HG03565 (cell line): ENCODE results near the gene CLSTN2.
"Not testable (repeated sequence)": the region's sequence is repeated elsewhere in the genome, so short reads cannot be mapped to it uniquely, and the experiment has no call there.

Experiments
- ATAC-seq: cut with Tn5 transposase; IDR thresholded peaks from one replicate; pipeline ENCODE4 v1.9.1; 2021; ENCODE audit warnings: mild to moderate bottlenecking, moderate library complexity; ENCODE audit not compliant: unreplicated experiment

The CLSTN2 gene

DNA sequence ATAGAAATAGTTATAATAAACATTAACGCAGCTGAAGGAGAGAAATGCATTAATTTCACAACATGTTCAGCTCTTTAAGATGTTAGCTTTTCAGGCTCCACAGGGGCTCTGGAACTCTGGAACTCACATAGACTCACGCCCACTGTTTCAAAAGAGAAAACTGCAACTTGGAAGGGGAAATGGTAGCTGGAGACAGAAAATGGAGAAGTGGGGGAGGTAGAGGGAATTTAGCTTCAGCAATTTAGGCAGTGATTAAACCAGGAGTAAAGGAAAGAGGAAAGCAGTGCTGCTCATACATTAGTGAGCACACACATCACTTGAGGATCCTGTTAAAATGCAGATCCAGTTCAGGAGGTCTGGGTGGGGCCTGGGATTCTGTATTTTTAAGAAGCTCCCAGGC is 468.1 kb downstream of the CLSTN2 start:
- ATAC-seq: no peak

DNA sequence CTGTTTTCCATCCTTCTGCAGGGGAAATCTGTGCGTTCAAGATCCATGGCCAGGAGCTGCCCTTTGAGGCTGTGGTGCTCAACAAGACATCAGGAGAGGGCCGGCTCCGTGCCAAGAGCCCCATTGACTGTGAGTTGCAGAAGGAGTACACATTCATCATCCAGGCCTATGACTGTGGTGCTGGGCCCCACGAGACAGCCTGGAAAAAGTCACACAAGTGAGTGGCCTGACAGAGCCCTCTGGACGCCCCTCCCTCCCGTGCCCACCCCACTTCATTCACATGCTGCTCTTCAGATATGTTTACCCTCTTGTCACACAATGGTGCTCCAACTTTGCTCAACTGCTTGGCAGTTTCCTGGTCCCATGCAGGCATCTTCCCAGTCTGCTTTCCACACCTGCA is 468.6 kb downstream of the CLSTN2 start:
- ATAC-seq: no peak

DNA sequence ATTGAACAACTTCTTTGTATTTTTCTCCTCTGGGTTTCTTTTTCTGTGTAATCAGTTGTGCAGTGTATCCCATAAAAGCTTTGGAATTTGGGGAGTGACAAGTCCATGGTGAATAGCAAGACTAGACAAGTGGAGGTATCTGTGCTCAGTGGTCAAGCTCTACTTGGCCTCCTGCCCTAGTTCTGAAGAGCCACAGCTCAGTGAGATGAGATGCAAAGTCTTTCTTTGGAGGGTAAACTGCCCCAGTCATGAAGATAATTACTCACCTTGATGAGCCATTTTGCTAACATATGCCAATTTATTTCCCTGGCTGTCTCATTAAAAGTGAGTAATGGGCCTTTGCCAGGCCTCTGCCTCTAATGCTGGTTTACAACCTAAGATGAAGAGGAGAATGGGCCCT is 471.7 kb downstream of the CLSTN2 start:
- no peak for ATAC-seq

DNA sequence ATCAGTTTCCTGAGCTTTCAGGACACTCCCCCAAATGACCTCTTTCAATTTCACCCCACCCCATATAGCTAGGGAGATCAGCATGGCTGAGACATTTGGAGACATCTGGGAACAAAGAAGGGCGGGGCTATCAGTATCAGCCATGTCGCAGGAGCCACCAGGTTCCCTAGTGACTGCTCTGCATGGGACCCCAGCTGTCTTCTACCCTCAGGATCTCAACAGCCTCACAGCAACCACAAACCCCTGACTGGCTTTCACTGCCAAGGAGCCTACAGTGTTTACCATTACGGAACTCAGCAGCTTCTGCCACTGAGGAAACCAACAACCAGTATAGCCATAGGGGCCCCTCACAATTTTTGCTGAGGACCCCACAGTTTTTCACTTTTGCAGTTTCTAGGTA is 473.3 kb downstream of the CLSTN2 start:
- ATAC-seq: no peak

DNA sequence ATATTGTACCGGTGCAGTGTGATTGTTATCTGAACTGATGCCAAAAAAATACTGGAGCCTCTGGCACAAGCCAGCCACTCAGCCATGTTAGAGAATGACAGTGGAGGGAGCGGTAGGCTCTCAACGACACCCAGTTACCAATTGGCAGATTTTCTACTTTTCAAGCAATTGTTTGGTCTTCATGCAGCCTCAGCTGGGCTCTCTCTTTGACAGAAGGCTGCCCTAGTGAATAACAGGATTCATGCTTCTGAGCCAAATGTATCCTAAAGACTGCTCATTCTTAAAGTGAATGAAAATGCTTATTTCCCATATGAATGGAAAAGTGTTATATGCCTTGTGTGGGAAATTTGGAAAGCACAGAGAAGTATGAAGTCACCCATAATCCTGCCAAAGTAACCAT is 481.7 kb downstream of the CLSTN2 start:
- ATAC-seq: no peak

DNA sequence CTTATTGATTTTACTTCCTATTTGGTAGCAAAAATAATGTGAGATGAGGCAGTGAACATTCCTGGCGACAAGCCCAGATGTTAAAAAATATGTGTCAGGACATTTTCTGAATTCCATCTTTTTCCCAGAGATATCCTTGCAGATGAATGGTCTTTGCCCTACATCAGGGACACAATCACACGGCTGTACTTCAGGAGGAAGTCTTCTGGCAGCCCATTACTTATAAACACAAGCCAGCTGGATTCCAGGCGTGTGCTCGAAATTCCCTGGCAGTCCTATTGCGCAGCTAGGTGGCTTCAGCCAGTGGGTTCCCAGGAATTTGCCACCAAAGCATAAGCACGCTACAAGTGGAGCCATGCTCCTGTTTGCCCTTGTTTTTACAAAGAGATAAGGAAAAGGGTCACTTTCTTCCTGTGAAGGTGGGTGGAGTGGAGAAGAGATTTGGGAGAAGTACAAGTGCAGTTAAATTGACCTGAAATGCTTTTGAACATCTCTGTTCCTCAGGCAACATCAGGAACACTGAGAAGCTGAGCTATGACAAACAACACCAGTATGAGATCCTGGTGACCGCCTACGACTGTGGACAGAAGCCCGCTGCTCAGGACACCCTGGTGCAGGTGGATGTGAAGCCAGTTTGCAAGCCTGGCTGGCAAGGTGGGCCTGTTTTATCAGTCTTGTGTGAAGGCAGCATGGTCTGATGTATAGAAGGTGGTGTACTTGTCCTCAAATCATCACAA is 485.8 kb downstream of the CLSTN2 start:
- ATAC-seq: no peak

DNA sequence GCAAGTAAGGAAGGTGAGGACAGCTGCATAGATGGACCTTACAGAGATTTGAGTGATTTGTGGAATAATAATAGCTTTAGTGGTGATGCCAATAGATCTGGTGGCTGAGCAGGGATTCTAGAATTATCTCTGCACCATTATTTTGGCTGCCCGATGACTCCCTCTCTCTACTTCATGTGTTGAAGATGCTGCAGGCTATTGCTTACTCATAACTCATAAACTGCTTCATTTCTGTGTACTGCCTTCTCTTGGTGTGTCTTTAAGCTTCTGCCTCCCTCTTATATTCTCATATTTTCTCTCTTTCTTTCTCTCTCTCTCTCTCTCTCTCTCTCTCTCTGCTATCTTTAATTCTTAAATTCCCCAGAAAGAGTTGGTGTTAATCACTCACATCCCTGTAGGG is 486.9 kb downstream of the CLSTN2 start:
- no peak for ATAC-seq

DNA sequence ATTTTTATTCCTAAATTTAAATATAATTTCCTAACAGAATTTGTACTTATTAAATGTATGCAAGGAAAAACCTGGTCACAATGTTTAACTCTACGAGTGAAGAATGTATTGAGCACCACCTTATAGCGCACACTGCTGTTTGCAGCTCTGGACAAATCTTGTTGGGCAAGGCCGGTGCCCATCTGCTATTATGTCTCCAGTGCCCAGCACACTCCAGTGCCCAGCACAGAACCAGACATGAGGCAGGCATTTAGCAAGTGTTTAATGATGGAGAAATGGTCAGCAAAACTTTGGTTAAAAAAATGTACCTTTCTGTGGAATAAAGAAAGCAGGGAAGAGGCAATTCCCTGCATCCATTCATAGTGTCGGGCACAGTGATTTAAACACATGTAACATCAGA is 488.2 kb downstream of the CLSTN2 start:
- no peak for ATAC-seq

DNA sequence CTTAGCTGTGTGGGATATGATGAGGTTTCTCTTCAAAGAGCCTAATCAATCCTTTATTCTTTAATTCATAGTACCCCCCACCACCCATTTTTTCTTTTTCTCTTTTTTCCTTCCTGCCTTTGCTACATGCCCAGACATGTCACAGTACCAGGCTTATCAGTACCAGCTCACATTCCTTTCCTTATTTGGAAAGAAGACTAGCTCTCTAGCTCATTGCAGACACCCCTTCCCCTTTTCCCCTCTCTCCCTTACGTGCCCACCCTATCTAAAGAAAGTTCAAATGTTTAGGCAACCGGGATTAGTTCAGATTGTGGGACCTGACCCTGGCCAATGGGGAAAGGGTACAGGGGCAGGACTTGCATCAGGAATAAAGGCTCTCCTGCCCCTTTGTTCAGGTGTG is 488.6 kb downstream of the CLSTN2 start:
- not testable (repeated sequence) for ATAC-seq

DNA sequence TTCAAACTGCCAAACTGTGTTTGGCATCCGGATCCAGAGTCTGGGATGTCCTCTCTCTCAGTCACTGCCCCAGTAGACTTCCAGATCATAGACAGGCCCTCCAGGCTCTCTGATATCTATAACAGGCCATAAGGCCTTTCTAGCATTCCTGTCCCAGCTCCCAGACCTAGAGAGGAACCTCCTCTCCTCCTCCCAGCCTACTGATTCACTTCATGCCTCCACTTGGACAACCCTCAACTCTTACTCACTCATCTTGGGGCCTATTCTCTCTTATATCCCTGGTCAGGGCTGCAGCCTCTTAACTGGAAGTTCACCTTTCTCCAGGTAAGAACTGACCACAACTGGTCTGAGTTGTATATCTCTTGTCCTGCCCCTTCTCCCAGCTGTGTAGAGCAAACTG is 489.2 kb downstream of the CLSTN2 start:
- ATAC-seq: no peak

DNA sequence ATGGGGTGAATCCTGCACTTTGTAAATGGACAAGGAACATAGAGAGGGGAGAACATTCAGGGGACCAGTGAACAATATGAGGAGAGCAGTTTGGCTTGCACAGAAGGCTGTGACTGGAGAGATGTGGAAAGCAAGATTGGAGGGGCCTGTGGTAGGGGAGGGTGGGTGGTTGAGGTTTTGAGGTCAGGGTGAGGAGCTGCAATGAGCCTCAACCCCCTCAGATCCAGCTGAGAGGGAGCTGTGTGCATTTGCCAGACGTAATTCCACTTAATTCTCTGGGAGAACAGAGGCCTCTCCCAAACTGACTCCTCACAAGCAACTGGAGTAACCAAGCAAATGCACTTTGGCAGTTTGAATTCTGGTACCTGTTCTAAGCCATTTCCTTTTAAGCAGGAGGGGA is 489.7 kb downstream of the CLSTN2 start:
- ATAC-seq: no peak

DNA sequence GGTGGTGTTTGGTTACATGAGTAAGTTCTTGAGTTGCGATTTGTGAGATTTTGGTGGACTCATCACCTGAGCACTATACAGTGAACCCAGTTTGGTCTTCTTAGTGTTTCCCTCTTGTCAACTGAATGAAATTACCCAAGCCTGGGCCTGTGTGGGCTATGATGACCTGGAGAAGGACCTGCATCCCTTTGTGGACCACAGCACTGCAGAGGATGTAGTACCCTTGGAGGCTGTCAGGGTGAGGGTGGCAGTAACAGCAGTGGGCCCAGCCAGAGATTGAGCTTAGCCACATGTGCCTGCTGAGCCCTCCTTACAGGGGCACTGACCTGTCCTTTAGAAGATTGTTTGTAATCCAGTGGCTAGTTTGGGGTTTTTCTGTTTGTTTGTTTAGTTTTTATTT is 492.8 kb downstream of the CLSTN2 start:
- ATAC-seq: no peak

DNA sequence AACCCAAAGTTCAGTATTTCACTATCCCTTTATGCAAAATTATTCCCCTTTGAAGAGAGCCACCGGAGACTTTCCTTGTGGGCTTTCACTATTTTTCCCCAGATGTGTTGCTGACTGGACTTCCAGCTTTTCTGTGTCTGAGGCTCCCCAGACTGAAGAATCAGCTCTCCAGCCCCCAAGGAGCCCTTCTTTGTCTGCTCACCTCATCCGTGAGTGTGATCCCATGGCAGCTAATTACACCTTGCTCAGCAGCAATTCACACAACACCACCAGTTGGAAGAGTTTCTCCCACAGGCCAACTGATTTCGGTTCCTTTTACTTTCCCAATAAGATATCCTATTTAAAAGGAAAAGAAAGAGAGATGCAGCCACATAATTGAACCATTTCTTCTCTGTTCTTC is 493.4 kb downstream of the CLSTN2 start:
- ATAC-seq: no peak

DNA sequence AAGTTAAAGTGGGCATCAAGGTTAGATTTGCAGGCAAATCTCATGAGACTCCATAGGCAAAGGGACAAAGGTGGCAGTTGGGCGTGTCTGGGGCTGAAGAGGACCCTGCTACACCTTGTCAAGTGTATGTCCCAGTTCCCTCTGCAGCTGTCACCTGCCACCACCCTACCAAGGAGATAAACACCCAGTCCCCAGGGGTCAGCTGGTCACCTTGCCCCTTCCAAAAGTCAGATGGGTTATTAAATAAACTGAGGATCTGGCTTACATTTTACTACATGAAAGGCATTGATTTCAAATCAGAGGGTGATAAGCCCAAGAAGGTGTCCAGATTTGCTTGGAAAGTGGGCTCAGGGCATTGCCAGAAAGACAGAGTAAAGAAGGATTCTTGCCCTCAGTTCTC is 494.8 kb downstream of the CLSTN2 start:
- ATAC-seq: no peak

DNA sequence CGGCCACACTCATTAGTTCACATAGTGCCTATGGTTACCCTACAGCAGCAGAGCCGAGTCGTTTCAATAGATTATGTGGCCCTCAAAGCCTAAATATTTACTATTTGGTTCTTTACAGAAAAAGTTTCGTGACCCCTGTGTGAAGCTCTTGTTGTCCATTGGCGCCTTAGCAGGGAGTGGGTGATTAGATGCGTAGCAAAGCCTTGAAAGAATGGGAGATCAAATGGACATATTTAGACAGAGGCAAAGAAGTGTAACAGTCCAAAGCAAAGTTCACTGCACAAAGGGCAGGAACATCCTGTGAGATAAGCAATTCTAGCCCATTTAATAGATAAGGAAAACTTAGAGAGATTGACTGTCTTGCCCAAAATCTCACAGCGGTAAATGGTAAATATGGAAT is 495.5 kb downstream of the CLSTN2 start:
- ATAC-seq: no peak

DNA sequence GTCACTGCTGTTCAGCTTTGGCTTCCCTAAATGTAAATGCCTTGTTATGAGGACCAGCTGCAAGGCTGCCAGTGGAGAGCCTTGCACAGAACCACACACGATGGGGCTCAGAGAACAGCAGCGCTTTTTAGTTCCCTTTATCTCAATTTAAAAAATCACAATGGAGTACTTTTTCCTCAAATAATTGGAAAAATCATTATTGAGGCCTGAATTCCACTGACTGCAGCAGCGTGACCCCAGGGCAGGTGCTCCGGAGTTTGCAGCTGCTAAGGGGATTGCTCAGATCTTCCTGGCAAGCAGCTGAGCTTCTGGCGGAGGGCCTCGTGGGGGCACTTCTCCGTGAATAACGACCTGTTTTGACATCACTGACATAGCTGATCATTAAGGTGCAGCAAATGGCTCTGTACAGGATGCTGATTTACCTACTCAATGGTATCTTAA is 497.3 kb downstream of the CLSTN2 start:
- ATAC-seq: no peak

DNA sequence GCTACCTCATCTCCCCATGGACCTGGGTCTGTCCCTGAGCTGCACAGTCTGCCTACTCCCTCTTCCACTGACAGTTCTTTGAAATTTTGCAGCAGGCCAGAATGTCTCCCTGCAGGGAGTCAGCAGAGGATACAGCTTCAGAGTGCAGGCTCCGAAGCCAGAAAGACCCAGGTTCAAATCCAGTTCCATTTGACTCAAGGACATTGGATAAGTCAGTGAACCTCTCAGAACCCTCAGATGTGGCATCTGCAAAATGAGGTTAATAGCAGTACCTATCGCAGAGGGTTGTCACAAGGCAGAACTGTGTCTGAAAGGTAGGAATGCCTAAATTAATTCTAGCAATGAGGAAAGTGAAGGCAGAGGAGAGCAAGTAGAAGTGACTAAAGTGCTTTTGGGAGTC is 498.4 kb downstream of the CLSTN2 start:
- ATAC-seq: no peak

DNA sequence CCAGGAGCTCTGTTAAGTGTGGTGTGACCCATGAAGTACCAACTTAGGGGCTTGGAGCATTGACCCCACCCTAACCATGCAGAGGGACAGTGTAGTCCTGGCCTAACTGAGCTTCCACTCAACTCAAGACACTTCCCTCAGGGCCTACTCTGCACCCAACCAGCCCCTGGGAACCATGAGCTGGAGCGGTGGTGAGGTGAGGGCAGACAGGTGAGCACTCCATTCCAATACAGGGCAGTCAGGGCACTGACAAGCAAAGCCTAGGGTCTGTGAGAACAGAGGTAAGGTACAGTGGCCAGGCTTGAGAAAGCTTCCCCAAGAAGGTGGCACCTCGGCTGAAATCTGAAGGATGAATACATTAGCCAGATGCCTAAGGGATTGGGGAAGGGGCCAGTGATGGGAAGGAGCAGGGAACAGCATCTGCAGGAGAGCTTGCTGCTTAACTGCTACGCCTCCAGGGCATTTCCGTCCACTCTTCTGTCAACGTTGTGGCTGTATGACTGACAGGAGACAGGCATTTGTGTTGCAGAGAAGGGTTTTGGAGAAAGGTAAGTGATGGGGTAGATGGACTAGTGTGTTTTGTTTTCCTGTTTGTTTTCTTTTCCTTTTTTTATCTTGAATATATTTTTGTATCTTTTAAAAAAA is 499.4 kb downstream of the CLSTN2 start:
- ATAC-seq: no peak

DNA sequence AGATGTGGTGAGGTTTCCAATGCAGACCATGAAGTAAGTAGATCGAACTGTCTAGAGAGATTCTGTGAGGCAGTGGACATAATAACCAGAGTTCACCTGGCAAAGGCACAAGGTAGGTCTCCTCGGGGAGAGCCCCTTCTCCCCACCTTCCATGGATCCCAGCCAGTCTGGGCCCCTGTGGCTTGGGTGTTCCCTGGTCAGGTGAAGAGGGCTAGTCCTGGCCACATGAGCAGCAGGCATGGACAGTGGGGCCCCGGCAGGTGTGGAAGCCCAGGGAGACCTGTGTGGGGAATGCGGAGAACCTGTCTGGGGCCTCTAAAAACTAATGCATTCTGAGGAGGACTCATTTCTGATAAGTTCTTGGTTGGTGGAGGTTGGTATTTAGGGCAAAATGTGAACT is 501.4 kb downstream of the CLSTN2 start:
- ATAC-seq: no peak

DNA sequence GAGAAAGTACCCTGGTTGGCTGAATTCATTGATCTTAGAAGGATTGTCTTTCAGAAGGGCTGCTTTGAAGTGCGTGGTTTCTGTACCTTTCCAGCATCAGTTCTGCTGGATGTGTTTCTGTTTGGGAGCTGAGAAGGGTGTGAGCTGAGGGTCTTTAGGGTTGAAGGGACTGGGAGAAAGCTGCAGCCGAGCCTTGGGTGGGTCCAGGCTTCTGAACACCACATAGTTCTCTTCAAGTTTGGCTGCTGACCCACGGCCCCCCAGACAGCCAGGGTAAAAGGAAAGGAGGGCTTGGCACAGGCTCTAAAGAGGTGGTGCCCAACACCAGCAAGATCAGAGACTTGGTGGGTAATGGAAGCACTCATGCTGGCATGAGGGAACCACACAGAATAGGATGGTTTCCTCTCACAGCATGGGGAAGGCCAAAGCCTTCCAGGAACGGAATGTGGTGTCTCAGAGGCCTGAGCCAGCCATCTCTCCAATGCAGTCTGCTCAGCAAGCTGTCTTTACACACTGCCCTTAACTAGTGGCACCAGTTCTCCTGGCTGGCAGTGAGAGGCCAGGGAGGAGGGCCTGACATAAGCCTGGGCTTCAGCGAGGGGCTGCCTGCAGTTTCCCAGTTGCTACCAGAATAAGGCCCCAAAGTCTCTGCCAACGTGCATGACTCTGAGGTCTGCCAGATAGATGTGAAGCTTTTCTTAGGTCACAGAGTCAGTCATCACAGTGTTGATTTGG is 503.9 kb downstream of the CLSTN2 start:
- ATAC-seq: no peak

DNA sequence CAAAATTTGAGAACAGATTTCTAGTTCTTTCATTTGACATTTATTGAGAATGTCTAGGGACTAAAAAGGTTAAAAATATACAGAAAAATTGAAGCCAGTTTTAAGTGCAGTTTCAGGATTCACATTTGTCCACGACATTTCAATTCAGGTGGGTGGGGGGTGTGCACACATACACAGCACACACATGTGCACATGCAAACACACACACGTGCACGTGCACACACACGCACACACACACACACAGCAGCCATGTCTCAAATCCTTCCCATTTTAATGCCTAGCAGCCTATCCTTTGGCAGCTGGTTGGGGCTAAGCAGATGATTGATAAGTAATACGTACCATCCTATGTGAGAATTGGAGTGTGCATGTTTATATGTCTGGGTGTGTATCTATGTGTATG is 504.5 kb downstream of the CLSTN2 start:
- ATAC-seq: no peak

DNA sequence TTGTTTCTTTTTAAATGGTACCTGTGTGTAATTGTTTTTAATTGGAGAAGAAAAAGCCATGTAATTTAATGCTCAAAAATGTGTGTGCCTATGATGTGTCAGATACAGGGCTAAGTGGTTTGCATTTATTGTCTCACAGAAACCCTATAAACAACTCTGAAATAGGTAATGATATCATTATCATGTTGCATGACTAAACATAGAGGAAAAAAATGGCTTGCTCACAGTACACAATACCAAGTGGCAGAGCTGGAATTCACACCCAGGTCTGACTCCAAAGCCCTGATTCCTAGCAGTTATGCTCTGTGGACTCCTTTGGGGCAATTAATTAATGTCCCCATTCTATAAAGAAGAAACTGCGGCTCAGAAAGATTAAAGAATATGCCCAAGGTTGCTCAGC is 505.5 kb downstream of the CLSTN2 start:
- no peak for ATAC-seq
